WTC11 (cell line): ENCODE data around the gene ATF4. TPM values are rescaled to one million over a fixed set of nuclear protein-coding genes. Genes with fewer than 3 reads are reported as not detected.
A peak's percentile ranks its signal among the peaks of the same experiment; 100 is the strongest.

ENCODE experiments used
- ATAC-seq: fragments of 200-7000 bp; cut with Tn5 transposase; 2 replicates; pipeline ENCODE4 v1.10.0; 2021; ENCODE audit warnings: mild to moderate bottlenecking, moderate library complexity
- CTCF ChIA-PET: fragments of 300-600 bp; sonication (Branson Sonifier 250); formaldehyde crosslinking; loops from one replicate; lab custom pipeline; 2021; ENCODE audit warnings: antibody characterized with exemption; lab: Charles Lee
- POLR2A ChIA-PET: fragments of 350-600 bp; sonication (Branson Sonifier 250); formaldehyde crosslinking; loops from one replicate; lab custom pipeline; 2021; ENCODE audit warnings: antibody characterized with exemption; lab: Charles Lee
- DNase-seq: peaks from one replicate; pipeline ENCODE4 v3.0.0; 2021; ENCODE audit warnings: low spot score
- H3K27ac Mint-ChIP-seq: 2 replicates; pipeline ENCODE4 v1.8.0; 2021; ENCODE audit warnings: mixed read lengths
- H3K27me3 Mint-ChIP-seq: 2 replicates; pipeline ENCODE4 v1.8.0; 2021; ENCODE audit warnings: low read depth, mild to moderate bottlenecking, moderate library complexity, mixed read lengths
- H3K36me3 Mint-ChIP-seq: 2 replicates; pipeline ENCODE4 v1.8.0; 2021; ENCODE audit warnings: mixed read lengths
- H3K4me1 Mint-ChIP-seq: 2 replicates; pipeline ENCODE4 v1.8.0; 2022; ENCODE audit warnings: mixed read lengths
- H3K4me3 Mint-ChIP-seq: 2 replicates; pipeline ENCODE4 v1.8.0; 2021; ENCODE audit warnings: mild to moderate bottlenecking, moderate library complexity, mixed read lengths
- H3K9me3 Mint-ChIP-seq: 2 replicates; pipeline ENCODE4 v1.8.0; 2021; ENCODE audit warnings: mixed read lengths
- ESRRA ChIP-seq: sonication (generic); formaldehyde crosslinking; IDR thresholded peaks from 2 replicates; pipeline ENCODE4 v1.8.1; 2022; ENCODE audit warnings: mild to moderate bottlenecking, missing genetic modification reagents, borderline replicate concordance
- FOXJ3 ChIP-seq: sonication (generic); formaldehyde crosslinking; IDR thresholded peaks from 2 replicates; pipeline ENCODE4 v1.9.0; 2021; ENCODE audit warnings: missing genetic modification reagents, mild to moderate bottlenecking, borderline replicate concordance
- FOXK1 ChIP-seq: sonication (generic); formaldehyde crosslinking; IDR thresholded peaks from 2 replicates; pipeline ENCODE4 v1.8.0; 2022; ENCODE audit warnings: mild to moderate bottlenecking, moderate library complexity, missing genetic modification reagents
- FOXP1 ChIP-seq: sonication (generic); formaldehyde crosslinking; IDR thresholded peaks from 2 replicates; pipeline ENCODE4 v1.8.0; 2022; ENCODE audit warnings: missing genetic modification reagents, mild to moderate bottlenecking, moderate library complexity, borderline replicate concordance
- JAZF1 ChIP-seq: fragments of 250-450 bp; sonication (Bioruptor Pico); IDR thresholded peaks from 2 replicates; pipeline ENCODE4 v1.9.0; 2021; ENCODE audit warnings: moderate library complexity, mild to moderate bottlenecking, inconsistent platforms
- KAT7 ChIP-seq: sonication (generic); formaldehyde crosslinking; IDR thresholded peaks from 2 replicates; pipeline ENCODE4 v1.8.1; 2023; ENCODE audit warnings: missing genetic modification reagents, mild to moderate bottlenecking, borderline replicate concordance
- MLX ChIP-seq: sonication (generic); formaldehyde crosslinking; IDR thresholded peaks from 2 replicates; pipeline ENCODE4 v1.8.1; 2023; ENCODE audit warnings: mild to moderate bottlenecking, missing genetic modification reagents, moderate library complexity
- MXD4 ChIP-seq: fragments of 250-450 bp; sonication (Bioruptor Pico); IDR thresholded peaks from 2 replicates; pipeline ENCODE4 v1.8.0; 2021; ENCODE audit warnings: mild to moderate bottlenecking, moderate library complexity, borderline replicate concordance
- NR3C1 ChIP-seq: sonication (generic); formaldehyde crosslinking; conservative IDR thresholded peaks from 2 replicates; pipeline ENCODE4 v1.8.1; 2023; ENCODE audit warnings: low read depth, mild to moderate bottlenecking, missing genetic modification reagents
- RELA ChIP-seq: sonication (generic); formaldehyde crosslinking; IDR thresholded peaks from 2 replicates; pipeline ENCODE4 v1.8.1; 2022; ENCODE audit warnings: missing genetic modification reagents, mild to moderate bottlenecking, borderline replicate concordance
- SMAD4 ChIP-seq: sonication (generic); formaldehyde crosslinking; IDR thresholded peaks from 2 replicates; pipeline ENCODE4 v1.8.0; 2022; ENCODE audit warnings: mild to moderate bottlenecking, missing genetic modification reagents
- TEAD1 ChIP-seq: sonication (generic); formaldehyde crosslinking; IDR thresholded peaks from 2 replicates; pipeline ENCODE4 v1.8.0; 2022; ENCODE audit warnings: mild to moderate bottlenecking, missing genetic modification reagents
- ZNF232 ChIP-seq: sonication (generic); formaldehyde crosslinking; IDR thresholded peaks from 2 replicates; pipeline ENCODE4 v1.8.0; 2022; ENCODE audit warnings: mild to moderate bottlenecking, missing genetic modification reagents
- ZNF263 ChIP-seq: sonication (generic); formaldehyde crosslinking; IDR thresholded peaks from 2 replicates; pipeline ENCODE4 v1.8.1; 2022; ENCODE audit warnings: low read depth, mild to moderate bottlenecking, moderate library complexity, missing genetic modification reagents
- ZNF423 ChIP-seq: fragments of 250-450 bp; sonication (Bioruptor Pico); IDR thresholded peaks from 2 replicates; pipeline ENCODE4 v2.1.2; 2022; ENCODE audit warnings: mild to moderate bottlenecking, moderate library complexity
- ZSCAN18 ChIP-seq: fragments of 250-450 bp; sonication (Bioruptor Pico); IDR thresholded peaks from 2 replicates; pipeline ENCODE4 v2.1.2; 2022; ENCODE audit warnings: mild to moderate bottlenecking, moderate library complexity
- total RNA-seq: library from RNA; stranded (reverse); gene quantifications from 3 replicates; pipeline ENCODE4 v1.2.3, GENCODE V29; 2021
- TF ChIP-seq, protein P1 (sequence below): fragments of 250-450 bp; sonication (Bioruptor Pico); IDR thresholded peaks from 2 replicates; pipeline ENCODE4 v1.8.0; 2021; ENCODE audit warnings: mild to moderate bottlenecking
- TF ChIP-seq, protein P2 (sequence below): sonication (generic); formaldehyde crosslinking; IDR thresholded peaks from 2 replicates; pipeline ENCODE4 v1.8.1; 2022; ENCODE audit warnings: low read depth, mild to moderate bottlenecking, moderate library complexity, missing genetic modification reagents, borderline replicate concordance
- TF ChIP-seq, protein P3 (sequence below): fragments of 250-450 bp; sonication (Bioruptor Pico); IDR thresholded peaks from 2 replicates; pipeline ENCODE4 v1.9.0; 2021; ENCODE audit warnings: mild to moderate bottlenecking, borderline replicate concordance
- TF ChIP-seq, protein P4 (sequence below): fragments of 200-600 bp; IDR thresholded peaks from 2 replicates; pipeline ENCODE4 v1.8.0; 2022; ENCODE audit warnings: antibody characterized with exemption

ATF4 gene
- total RNA-seq, 1 experiment from 2014 or later, result 460 TPM

DNA sequence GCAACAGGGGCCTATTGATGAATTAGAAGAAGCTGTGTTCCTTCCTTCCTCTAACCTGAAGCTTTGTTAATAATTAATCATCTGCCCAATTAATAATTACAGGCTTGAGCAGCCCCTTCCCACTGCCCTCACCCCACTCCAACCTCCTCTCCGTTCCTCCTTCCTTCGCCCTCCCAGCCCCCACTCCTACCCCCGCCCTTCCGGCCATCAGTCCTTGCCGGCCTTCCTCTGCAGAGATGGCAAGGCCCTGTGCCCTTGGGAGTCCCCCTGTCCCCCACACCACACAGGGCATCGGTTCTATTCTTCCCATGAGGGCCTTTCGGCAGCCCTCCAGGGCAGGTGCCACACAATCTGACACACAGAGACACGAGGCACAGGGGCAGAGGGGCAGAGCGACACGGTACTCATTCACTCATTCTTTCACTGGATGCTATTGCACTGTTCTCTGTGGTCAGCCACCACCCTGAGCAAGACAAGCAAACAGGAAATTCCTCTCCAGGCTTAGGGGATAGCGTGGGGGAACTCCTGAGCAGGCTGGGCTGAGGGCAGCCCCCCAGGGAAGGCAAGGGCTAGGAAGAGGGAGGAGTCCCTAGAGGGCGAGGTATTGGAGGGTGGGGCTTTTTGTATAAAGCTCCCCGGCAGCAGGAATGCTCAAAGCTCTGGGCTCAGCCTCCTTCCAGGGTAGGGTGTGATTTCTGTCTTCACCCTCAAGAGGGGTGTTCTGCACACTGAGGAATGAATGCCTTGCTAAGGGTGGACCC lies 48.8 kb upstream of the ATF4 start:
- Mint-ChIP-seq H3K27me3 (no peaks in the 10 kb centered on the region), H3K27ac (peak overlapping the region; percentile 85)
- peak; percentile 14 for ATAC-seq
- POLR2A ChIA-PET, result interaction anchor here (0.6 to 1.2 kb wide), 3 partner anchors 48 to 669 kb away, joined by 3 to 7 read pairs (median 5); no protein-coding TSS in a partner anchor
- DNase-seq, result no peak
- CTCF ChIA-PET, result interaction anchor here (0.7 to 3.3 kb wide), 9 partner anchors 10 to 72 kb away, joined by 3 to 17 read pairs (median 9); partner anchors contain the start of gene TAB1
- TF ChIP-seq FOXJ3 (CRISPR knock-in tag) (no peak), TEAD1 (CRISPR knock-in tag) (no peak), KAT7 (CRISPR knock-in tag) (no peak), ESRRA (CRISPR knock-in tag) (no peak), ZNF232 (CRISPR knock-in tag) (no peak), SMAD4 (CRISPR knock-in tag) (no peak), MLX (CRISPR knock-in tag) (no peak), FOXK1 (no peak), FOXP1 (CRISPR knock-in tag) (no peak), NR3C1 (CRISPR knock-in tag) (no peak), MXD4 (no peak), RELA (CRISPR knock-in tag) (no peak), ZNF263 (CRISPR knock-in tag) (no peak), JAZF1 (no peak), ZSCAN18 (CRISPR knock-in tag) (no peak), ZNF423 (CRISPR knock-in tag) (no peak)
- TF ChIP-seq, protein P1, sequence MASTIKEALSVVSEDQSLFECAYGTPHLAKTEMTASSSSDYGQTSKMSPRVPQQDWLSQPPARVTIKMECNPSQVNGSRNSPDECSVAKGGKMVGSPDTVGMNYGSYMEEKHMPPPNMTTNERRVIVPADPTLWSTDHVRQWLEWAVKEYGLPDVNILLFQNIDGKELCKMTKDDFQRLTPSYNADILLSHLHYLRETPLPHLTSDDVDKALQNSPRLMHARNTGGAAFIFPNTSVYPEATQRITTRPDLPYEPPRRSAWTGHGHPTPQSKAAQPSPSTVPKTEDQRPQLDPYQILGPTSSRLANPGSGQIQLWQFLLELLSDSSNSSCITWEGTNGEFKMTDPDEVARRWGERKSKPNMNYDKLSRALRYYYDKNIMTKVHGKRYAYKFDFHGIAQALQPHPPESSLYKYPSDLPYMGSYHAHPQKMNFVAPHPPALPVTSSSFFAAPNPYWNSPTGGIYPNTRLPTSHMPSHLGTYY (CRISPR knock-in tag), result no peak
- TF ChIP-seq, protein P2, sequence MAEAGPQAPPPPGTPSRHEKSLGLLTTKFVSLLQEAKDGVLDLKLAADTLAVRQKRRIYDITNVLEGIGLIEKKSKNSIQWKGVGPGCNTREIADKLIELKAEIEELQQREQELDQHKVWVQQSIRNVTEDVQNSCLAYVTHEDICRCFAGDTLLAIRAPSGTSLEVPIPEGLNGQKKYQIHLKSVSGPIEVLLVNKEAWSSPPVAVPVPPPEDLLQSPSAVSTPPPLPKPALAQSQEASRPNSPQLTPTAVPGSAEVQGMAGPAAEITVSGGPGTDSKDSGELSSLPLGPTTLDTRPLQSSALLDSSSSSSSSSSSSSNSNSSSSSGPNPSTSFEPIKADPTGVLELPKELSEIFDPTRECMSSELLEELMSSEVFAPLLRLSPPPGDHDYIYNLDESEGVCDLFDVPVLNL, result no peak
- TF ChIP-seq, protein P3, sequence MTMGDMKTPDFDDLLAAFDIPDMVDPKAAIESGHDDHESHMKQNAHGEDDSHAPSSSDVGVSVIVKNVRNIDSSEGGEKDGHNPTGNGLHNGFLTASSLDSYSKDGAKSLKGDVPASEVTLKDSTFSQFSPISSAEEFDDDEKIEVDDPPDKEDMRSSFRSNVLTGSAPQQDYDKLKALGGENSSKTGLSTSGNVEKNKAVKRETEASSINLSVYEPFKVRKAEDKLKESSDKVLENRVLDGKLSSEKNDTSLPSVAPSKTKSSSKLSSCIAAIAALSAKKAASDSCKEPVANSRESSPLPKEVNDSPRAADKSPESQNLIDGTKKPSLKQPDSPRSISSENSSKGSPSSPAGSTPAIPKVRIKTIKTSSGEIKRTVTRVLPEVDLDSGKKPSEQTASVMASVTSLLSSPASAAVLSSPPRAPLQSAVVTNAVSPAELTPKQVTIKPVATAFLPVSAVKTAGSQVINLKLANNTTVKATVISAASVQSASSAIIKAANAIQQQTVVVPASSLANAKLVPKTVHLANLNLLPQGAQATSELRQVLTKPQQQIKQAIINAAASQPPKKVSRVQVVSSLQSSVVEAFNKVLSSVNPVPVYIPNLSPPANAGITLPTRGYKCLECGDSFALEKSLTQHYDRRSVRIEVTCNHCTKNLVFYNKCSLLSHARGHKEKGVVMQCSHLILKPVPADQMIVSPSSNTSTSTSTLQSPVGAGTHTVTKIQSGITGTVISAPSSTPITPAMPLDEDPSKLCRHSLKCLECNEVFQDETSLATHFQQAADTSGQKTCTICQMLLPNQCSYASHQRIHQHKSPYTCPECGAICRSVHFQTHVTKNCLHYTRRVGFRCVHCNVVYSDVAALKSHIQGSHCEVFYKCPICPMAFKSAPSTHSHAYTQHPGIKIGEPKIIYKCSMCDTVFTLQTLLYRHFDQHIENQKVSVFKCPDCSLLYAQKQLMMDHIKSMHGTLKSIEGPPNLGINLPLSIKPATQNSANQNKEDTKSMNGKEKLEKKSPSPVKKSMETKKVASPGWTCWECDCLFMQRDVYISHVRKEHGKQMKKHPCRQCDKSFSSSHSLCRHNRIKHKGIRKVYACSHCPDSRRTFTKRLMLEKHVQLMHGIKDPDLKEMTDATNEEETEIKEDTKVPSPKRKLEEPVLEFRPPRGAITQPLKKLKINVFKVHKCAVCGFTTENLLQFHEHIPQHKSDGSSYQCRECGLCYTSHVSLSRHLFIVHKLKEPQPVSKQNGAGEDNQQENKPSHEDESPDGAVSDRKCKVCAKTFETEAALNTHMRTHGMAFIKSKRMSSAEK (CRISPR knock-in tag), result no peak
- TF ChIP-seq, protein P4, sequence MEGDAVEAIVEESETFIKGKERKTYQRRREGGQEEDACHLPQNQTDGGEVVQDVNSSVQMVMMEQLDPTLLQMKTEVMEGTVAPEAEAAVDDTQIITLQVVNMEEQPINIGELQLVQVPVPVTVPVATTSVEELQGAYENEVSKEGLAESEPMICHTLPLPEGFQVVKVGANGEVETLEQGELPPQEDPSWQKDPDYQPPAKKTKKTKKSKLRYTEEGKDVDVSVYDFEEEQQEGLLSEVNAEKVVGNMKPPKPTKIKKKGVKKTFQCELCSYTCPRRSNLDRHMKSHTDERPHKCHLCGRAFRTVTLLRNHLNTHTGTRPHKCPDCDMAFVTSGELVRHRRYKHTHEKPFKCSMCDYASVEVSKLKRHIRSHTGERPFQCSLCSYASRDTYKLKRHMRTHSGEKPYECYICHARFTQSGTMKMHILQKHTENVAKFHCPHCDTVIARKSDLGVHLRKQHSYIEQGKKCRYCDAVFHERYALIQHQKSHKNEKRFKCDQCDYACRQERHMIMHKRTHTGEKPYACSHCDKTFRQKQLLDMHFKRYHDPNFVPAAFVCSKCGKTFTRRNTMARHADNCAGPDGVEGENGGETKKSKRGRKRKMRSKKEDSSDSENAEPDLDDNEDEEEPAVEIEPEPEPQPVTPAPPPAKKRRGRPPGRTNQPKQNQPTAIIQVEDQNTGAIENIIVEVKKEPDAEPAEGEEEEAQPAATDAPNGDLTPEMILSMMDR, result no peak
- TF ChIP-seq, all 79 proteins: peak for 0
- Mint-ChIP-seq H3K9me3 (no peaks in the 10 kb centered on the region), H3K4me1 (peaks cover 68% of the 10 kb centered on the region), H3K36me3 (no peaks in the 10 kb centered on the region), H3K4me3 (no peak overlapping the region)
